HG02798 (cell line): ENCODE data around the gene TEX13A.
"Not testable (repeated sequence)": the region's sequence is repeated elsewhere in the genome, so short reads cannot be mapped to it uniquely, and the experiment has no call there.

Experiments used
- ATAC-seq: cut with Tn5 transposase; IDR thresholded peaks from one replicate; pipeline ENCODE4 v1.9.1; 2021; ENCODE audit warnings: mild to moderate bottlenecking; ENCODE audit not compliant: unreplicated experiment, poor library complexity

TEX13A gene

GRCh38 chrX:105220636-105221035 lies at the start of gene TEX13A:
Gene TEX13A (minus strand): TSS chrX:105220694. CDS start chrX:105220397, 297 bp downstream.
- no peak for ATAC-seq

- ATAC-seq: no peak
Observed at GRCh38 chrX:105269386-105269785, 48.9 kb upstream of the TEX13A start.

- no peak for ATAC-seq
Observed at GRCh38 chrX:105267167-105267566, 46.7 kb upstream of the TEX13A start.

- no peak for ATAC-seq
Observed at GRCh38 chrX:105266456-105266855, 46.0 kb upstream of the TEX13A start.

GRCh38 chrX:105265093-105265492 lies 44.6 kb upstream of the TEX13A start:
- ATAC-seq: no peak

- ATAC-seq: no peak
Observed at GRCh38 chrX:105263801-105264200, 43.3 kb upstream of the TEX13A start.

- ATAC-seq: no peak
Observed at GRCh38 chrX:105263171-105263570, 42.7 kb upstream of the TEX13A start.

GRCh38 chrX:105260291-105261043 lies 40.0 kb upstream of the TEX13A start:
- ATAC-seq: no peak

- ATAC-seq: no peak
Observed at GRCh38 chrX:105241056-105241455, 20.6 kb upstream of the TEX13A start.

GRCh38 chrX:105237407-105237806 lies 16.9 kb upstream of the TEX13A start:
- not testable (repeated sequence) for ATAC-seq

- ATAC-seq: no peak
Observed at GRCh38 chrX:105229146-105229545, 8.7 kb upstream of the TEX13A start.

GRCh38 chrX:105228602-105229001 lies 8.1 kb upstream of the TEX13A start:
- no peak for ATAC-seq

- no peak for ATAC-seq
Observed at GRCh38 chrX:105226499-105226898, 6.0 kb upstream of the TEX13A start.

- ATAC-seq: no peak
Observed at GRCh38 chrX:105221374-105221773, 880 bp upstream of the TEX13A start.

- ATAC-seq: no peak
Observed at GRCh38 chrX:105219454-105220401, 766 bp downstream of the TEX13A start.

GRCh38 chrX:105211066-105211575 lies 9.4 kb downstream of the TEX13A start:
- ATAC-seq: no peak

GRCh38 chrX:105210258-105210657 lies 10.2 kb downstream of the TEX13A start:
- no peak for ATAC-seq

GRCh38 chrX:105209406-105209805 lies 11.1 kb downstream of the TEX13A start:
- no peak for ATAC-seq

- ATAC-seq: peak; percentile 63
Observed at GRCh38 chrX:105191878-105192277, 28.6 kb downstream of the TEX13A start.

GRCh38 chrX:105190252-105190853 lies 30.1 kb downstream of the TEX13A start:
- ATAC-seq: no peak

- ATAC-seq: no peak
Observed at GRCh38 chrX:105189093-105189492, 31.4 kb downstream of the TEX13A start.
